ENCODE data around the gene GFPT2. TPM values are rescaled to one million over a fixed set of nuclear protein-coding genes. Genes with fewer than 3 reads are reported as not detected.

Gene GFPT2
- total RNA-seq, 1 donor from 2014 or later: 1.7 TPM

DNA sequence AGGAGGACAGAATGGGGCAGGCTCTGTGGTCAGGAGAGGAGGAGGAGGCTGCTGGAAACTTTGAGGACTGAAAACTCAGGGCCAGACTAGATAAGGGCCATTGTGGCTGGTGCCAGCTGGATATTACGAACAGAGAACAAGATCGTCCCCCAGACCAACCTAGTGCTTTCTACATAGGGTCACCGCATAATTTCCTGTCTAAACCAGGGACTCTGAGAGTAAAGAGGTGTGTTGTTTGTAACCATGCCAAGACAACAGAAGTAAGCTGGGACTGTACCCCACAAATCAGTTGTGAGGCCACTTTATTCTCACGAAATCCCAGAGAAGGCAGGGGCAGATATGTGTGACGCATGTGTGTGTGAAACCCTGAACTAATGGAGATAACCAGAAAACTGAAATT, 20.3 kb upstream of the GFPT2 start:
- Mint-ChIP-seq H3K9me3 (ENCODE audit: low read depth) (no peaks in the 10 kb centered on the region), H3K27me3 (peaks cover 6% of the 10 kb centered on the region), H3K36me3 (ENCODE audit: insufficient read depth) (no peaks in the 10 kb centered on the region), H3K4me3 (ENCODE audit: low read depth) (no peak overlapping the region), H3K27ac (no peak overlapping the region), H3K4me1 (ENCODE audit: low read depth) (no peaks in the 10 kb centered on the region)
- no peak for DNase-seq (ENCODE audit: low spot score, unreplicated experiment)
- TF ChIP-seq, protein P1, sequence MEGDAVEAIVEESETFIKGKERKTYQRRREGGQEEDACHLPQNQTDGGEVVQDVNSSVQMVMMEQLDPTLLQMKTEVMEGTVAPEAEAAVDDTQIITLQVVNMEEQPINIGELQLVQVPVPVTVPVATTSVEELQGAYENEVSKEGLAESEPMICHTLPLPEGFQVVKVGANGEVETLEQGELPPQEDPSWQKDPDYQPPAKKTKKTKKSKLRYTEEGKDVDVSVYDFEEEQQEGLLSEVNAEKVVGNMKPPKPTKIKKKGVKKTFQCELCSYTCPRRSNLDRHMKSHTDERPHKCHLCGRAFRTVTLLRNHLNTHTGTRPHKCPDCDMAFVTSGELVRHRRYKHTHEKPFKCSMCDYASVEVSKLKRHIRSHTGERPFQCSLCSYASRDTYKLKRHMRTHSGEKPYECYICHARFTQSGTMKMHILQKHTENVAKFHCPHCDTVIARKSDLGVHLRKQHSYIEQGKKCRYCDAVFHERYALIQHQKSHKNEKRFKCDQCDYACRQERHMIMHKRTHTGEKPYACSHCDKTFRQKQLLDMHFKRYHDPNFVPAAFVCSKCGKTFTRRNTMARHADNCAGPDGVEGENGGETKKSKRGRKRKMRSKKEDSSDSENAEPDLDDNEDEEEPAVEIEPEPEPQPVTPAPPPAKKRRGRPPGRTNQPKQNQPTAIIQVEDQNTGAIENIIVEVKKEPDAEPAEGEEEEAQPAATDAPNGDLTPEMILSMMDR (IDR thresholded peaks at IDR 0.05; ENCODE audit: unreplicated experiment): no peak

DNA sequence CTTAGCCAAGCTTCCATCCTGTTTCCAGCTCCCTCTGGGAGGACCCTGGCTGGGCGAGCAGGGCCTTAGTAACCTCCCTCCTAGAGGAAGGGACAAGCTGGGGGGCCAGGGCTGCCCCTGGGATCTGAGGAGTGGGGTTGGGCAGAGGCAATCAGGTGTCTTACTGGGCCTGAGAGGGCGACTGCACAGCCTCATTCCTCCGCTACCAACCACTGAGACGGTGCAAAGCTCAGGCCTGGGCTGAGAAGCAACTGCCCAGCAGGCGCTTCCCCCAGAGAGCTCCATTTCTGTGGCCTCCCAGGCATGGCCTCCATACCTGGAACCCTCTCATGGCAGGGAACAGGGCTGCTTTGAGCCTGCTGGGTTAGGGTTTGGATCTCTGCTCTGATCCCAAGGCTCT, 18.8 kb upstream of the GFPT2 start:
- Mint-ChIP-seq H3K27me3 (peaks cover 8% of the 10 kb centered on the region), H3K4me1 (ENCODE audit: low read depth) (no peaks in the 10 kb centered on the region), H3K36me3 (ENCODE audit: insufficient read depth) (no peaks in the 10 kb centered on the region), H3K4me3 (ENCODE audit: low read depth) (no peak overlapping the region), H3K9me3 (ENCODE audit: low read depth) (no peaks in the 10 kb centered on the region), H3K27ac (no peak overlapping the region)
- TF ChIP-seq, protein P1 (IDR thresholded peaks at IDR 0.05; ENCODE audit: unreplicated experiment): no peak
- DNase-seq (ENCODE audit: low spot score, unreplicated experiment): no peak

DNA sequence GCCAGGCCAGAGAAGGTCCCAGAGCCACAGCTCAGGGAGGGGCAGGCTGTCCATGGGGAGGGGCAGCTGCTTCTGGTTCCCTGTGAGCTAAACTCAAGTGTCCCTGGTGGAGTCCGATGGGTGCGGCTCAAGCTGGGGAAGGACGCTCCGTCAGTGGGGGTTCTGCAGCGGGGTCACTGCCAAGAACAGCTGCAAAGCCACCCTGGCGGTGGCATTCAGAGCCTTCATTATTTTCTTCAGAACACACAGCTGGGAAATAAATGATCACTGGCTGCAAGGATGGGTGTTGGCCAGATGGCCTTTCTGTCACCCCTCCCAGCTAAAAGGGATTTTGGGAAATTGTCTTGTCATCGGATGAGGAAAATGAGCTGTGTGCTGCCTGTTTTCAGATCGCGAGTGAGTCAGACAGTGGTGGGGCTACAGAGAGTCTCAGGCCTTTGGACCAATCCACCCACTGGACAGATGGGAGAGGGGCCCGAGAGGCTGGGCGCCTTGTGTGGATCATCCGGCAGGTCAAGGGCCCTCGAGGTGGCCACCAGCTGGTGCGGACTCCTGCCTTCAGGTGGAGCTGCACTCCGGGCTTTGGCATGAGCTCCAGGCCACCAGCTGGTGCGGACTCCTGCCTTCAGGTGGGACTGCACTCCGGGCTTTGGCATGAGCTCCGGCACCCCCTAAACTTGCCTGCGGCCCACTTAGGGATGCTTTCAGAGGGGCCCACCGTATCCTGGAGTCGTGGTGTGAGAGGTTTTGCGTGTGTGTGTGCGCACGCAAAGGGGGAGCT, 17.9 kb upstream of the GFPT2 start:
- H3K4me1 Mint-ChIP-seq (ENCODE audit: low read depth): no peaks in the 10 kb centered on the region
- TF ChIP-seq, protein P1 (IDR thresholded peaks at IDR 0.05; ENCODE audit: unreplicated experiment): no peak
- no peak overlapping the region for H3K4me3 Mint-ChIP-seq (ENCODE audit: low read depth)
- no peaks in the 10 kb centered on the region for H3K36me3 Mint-ChIP-seq (ENCODE audit: insufficient read depth)
- H3K9me3 Mint-ChIP-seq (ENCODE audit: low read depth): no peaks in the 10 kb centered on the region
- DNase-seq (ENCODE audit: low spot score, unreplicated experiment): no peak
- peaks cover 10% of the 10 kb centered on the region for H3K27me3 Mint-ChIP-seq
- no peak overlapping the region for H3K27ac Mint-ChIP-seq

DNA sequence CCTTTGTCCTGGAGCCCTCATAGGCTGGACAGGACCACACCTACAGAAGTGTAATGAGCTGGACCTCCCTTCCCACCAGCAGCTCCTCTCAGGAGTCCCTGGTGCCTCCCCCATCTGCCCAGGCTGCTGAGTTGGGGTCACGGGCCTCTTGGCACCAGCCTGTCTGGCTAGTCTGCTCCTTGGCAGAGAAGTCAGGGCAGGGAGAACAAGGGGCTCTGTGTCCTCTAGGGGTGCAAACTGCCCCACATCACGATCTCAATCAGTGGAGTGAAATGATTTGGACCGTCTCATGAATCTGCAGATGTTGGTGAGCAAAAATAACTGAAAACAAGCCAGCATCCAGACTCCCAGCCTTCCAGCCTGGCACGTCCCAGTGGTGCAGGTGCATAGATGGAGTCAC, 14.9 kb upstream of the GFPT2 start:
- no peaks in the 10 kb centered on the region for H3K9me3 Mint-ChIP-seq (ENCODE audit: low read depth)
- TF ChIP-seq, protein P1 (IDR thresholded peaks at IDR 0.05; ENCODE audit: unreplicated experiment): no peak
- H3K4me3 Mint-ChIP-seq (ENCODE audit: low read depth): no peak overlapping the region
- no peak for DNase-seq (ENCODE audit: low spot score, unreplicated experiment)
- no peaks in the 10 kb centered on the region for H3K36me3 Mint-ChIP-seq (ENCODE audit: insufficient read depth)
- H3K27me3 Mint-ChIP-seq: peaks cover 7% of the 10 kb centered on the region
- H3K4me1 Mint-ChIP-seq (ENCODE audit: low read depth): peaks cover 3% of the 10 kb centered on the region
- H3K27ac Mint-ChIP-seq: no peak overlapping the region

DNA sequence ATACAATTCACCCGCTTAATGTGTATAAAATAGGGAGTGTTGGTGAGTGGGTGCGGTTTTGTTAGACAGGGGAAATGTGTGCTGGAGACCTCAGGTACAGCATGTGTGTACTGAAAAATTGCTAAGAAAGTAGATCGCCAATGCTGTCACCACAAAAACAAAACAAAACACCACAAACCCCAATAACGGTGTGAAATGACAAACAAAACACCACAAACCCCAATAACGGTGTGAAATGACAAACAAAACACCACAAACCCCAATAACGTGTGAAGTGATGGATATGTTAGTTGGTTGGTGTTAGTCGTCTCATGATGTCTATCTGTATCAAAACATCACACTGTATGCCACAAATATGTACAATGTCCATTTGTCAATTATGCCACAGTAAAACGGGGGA, 14.2 kb upstream of the GFPT2 start:
- H3K4me1 Mint-ChIP-seq (ENCODE audit: low read depth): peaks cover 3% of the 10 kb centered on the region
- no peak overlapping the region for H3K4me3 Mint-ChIP-seq (ENCODE audit: low read depth)
- H3K27ac Mint-ChIP-seq: no peak overlapping the region
- peaks cover 7% of the 10 kb centered on the region for H3K27me3 Mint-ChIP-seq
- TF ChIP-seq, protein P1 (IDR thresholded peaks at IDR 0.05; ENCODE audit: unreplicated experiment): no peak
- H3K9me3 Mint-ChIP-seq (ENCODE audit: low read depth): no peaks in the 10 kb centered on the region
- H3K36me3 Mint-ChIP-seq (ENCODE audit: insufficient read depth): no peaks in the 10 kb centered on the region
- DNase-seq (ENCODE audit: low spot score, unreplicated experiment): no peak
